22Rv1 (cell line): ENCODE measurements around the gene UBALD2.

Source experiments
- ZFX ChIP-seq: fragments of 450-650 bp; IDR thresholded peaks from 2 replicates; pipeline ENCODE4 v1.6.1; 2017; ENCODE audit warnings: antibody characterized with exemption, borderline replicate concordance
- TF ChIP-seq, protein P1 (sequence below): fragments of 450-650 bp; IDR thresholded peaks from 2 replicates; pipeline ENCODE4 v1.5.1; 2017; ENCODE audit warnings: mild to moderate bottlenecking

- TF ChIP-seq, protein P1, sequence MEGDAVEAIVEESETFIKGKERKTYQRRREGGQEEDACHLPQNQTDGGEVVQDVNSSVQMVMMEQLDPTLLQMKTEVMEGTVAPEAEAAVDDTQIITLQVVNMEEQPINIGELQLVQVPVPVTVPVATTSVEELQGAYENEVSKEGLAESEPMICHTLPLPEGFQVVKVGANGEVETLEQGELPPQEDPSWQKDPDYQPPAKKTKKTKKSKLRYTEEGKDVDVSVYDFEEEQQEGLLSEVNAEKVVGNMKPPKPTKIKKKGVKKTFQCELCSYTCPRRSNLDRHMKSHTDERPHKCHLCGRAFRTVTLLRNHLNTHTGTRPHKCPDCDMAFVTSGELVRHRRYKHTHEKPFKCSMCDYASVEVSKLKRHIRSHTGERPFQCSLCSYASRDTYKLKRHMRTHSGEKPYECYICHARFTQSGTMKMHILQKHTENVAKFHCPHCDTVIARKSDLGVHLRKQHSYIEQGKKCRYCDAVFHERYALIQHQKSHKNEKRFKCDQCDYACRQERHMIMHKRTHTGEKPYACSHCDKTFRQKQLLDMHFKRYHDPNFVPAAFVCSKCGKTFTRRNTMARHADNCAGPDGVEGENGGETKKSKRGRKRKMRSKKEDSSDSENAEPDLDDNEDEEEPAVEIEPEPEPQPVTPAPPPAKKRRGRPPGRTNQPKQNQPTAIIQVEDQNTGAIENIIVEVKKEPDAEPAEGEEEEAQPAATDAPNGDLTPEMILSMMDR: no peak
- TF ChIP-seq ZFX: no peak
Observed at GRCh38 chr17:76277300-76278267, 12.4 kb downstream of the UBALD2 start.
